GM12878 (cell line): ENCODE results near the gene SLMAP. TPM values are rescaled to one million over a fixed set of nuclear protein-coding genes. Genes with fewer than 3 reads are reported as not detected.

Experiments
- ATAC-seq: fragments of 200-7000 bp; cut with Tn5 transposase; 3 replicates; pipeline ENCODE4 v1.9.1; 2020; ENCODE audit warnings: mild to moderate bottlenecking, moderate library complexity
- BruUV-seq: library from RNA; stranded (reverse); fragments of 400-500 nt; replicated peaks from 2 replicates; lab custom pipeline; 2021; lab: Mats Ljungman, UMichigan
- CTCF ChIA-PET: fragments of 300-600 bp; sonication (Branson Sonifier 250); formaldehyde crosslinking; extraction: SDS; loops from one replicate; lab custom pipeline; 2021; ENCODE audit warnings: inconsistent platforms; lab: Yijun Ruan, JAX
- POLR2A ChIA-PET: fragments of 350-600 bp; formaldehyde crosslinking; extraction: SDS; loops from one replicate; lab custom pipeline; 2021; ENCODE audit warnings: inconsistent platforms; lab: Charles Lee
- RAD21 ChIA-PET: fragments of 300-600 bp; sonication (Branson Sonifier 250); formaldehyde crosslinking; loops from one replicate; lab custom pipeline; 2023; ENCODE audit warnings: antibody characterized with exemption; ENCODE audit not compliant: unreplicated experiment; lab: Charles Lee
- SMC1A ChIA-PET: fragments of 300-600 bp; sonication (Branson Sonifier 250); formaldehyde crosslinking; loops from one replicate; lab custom pipeline; 2023; ENCODE audit not compliant: unreplicated experiment, uncharacterized antibody; lab: Charles Lee
- DNase-seq: peaks from one replicate; pipeline ENCODE4 v3.0.0-alpha.2; 2011; ENCODE audit warnings: low read depth, low spot score
- FAIRE-seq: peaks from 3 replicates; lab custom pipeline; 2011; peaks lifted over from hg19 to GRCh38; lab: Jason Lieb, UNC
- H2AFZ ChIP-seq: 2 replicates; pipeline ENCODE4 v1.6.0; 2011; ENCODE audit warnings: low read depth, low read length, control low read depth; ENCODE audit not compliant: control insufficient read depth
- H3K27ac ChIP-seq: 2 replicates; pipeline ENCODE4 v1.5.1; 2011; ENCODE audit warnings: control low read depth; ENCODE audit not compliant: control insufficient read depth, insufficient read depth
- H3K27me3 ChIP-seq, 2 experiments: replicated peaks in 1 of 2; 2 replicates each; pipeline versions ENCODE4 v1.6.0 to v1.6.1; 2011; ENCODE audit warnings: low read length in 1 of 2; ENCODE audit not compliant: control insufficient read depth in 2 of 2, insufficient read depth in 2 of 2
- H3K36me3 ChIP-seq, 2 experiments: 2 replicates each; pipeline ENCODE4 v1.5.1; 2011; ENCODE audit warnings: low read length in 1 of 2; ENCODE audit not compliant: control insufficient read depth in 2 of 2, insufficient read depth in 2 of 2
- H3K4me1 ChIP-seq: 2 replicates; pipeline ENCODE4 v1.6.1; 2011; ENCODE audit warnings: mild to moderate bottlenecking, low read length, moderate library complexity, mixed read lengths; ENCODE audit not compliant: control insufficient read depth, insufficient read depth
- H3K4me2 ChIP-seq: 2 replicates; pipeline ENCODE4 v1.6.0; 2011; ENCODE audit warnings: control low read depth; ENCODE audit not compliant: control insufficient read depth, insufficient read depth
- H3K4me3 ChIP-seq: fragments of 200-600 bp; sonication (generic); 2 replicates; pipeline ENCODE4 v1.5.1; 2016
- H3K79me2 ChIP-seq: 2 replicates; pipeline ENCODE4 v1.6.0; 2011; ENCODE audit warnings: low read length; ENCODE audit not compliant: control insufficient read depth, insufficient read depth
- H3K9ac ChIP-seq: 2 replicates; pipeline ENCODE4 v1.8.0; 2011; ENCODE audit warnings: low read length, control low read depth, mixed read lengths; ENCODE audit not compliant: control insufficient read depth, insufficient read depth
- H3K9me3 ChIP-seq: replicated peaks from 3 replicates; pipeline ENCODE4 v1.5.1; 2011; ENCODE audit warnings: mild to moderate bottlenecking, low read length; ENCODE audit not compliant: control insufficient read depth, insufficient read depth
- H4K20me1 ChIP-seq: 2 replicates; pipeline ENCODE4 v1.6.0; 2011; ENCODE audit not compliant: control insufficient read depth, insufficient read depth
- CBX3 ChIP-seq: fragments of 200-600 bp; sonication (generic); IDR thresholded peaks from 2 replicates; pipeline ENCODE4 v1.6.1; 2016; ENCODE audit warnings: low read depth, borderline replicate concordance
- EED ChIP-seq: sonication (generic); IDR thresholded peaks from 2 replicates; pipeline ENCODE4 v1.6.1; 2016; ENCODE audit warnings: antibody characterized with exemption, low read depth
- ETV6 ChIP-seq, 2 experiments: fragments of 450-650 bp in 1 of 2; IDR thresholded peaks in 1 of 2; conservative IDR thresholded peaks in 1 of 2; 2 replicates each; pipeline ENCODE4 v1.6.1; 2014; ENCODE audit warnings: antibody characterized with exemption in 1 of 2, borderline replicate concordance in 1 of 2, low read depth in 1 of 2, mild to moderate bottlenecking in 1 of 2, moderate library complexity in 1 of 2
- IRF5 ChIP-seq: fragments of 450-650 bp; IDR thresholded peaks from 2 replicates; pipeline ENCODE4 v1.6.1; 2017; ENCODE audit warnings: borderline replicate concordance
- NBN ChIP-seq: fragments of 450-650 bp; IDR thresholded peaks from 2 replicates; pipeline ENCODE4 v1.6.1; 2016
- PAX8 ChIP-seq: fragments of 450-650 bp; IDR thresholded peaks from 2 replicates; pipeline ENCODE4 v1.6.1; 2017; ENCODE audit warnings: mild to moderate bottlenecking, moderate library complexity
- SPI1 ChIP-seq: IDR thresholded peaks from 2 replicates; pipeline ENCODE4 v1.6.1; 2011; ENCODE audit warnings: low read depth, mild to moderate bottlenecking, low read length, moderate library complexity, borderline replicate concordance; ENCODE audit not compliant: insufficient read depth
- YBX1 ChIP-seq: fragments of 450-650 bp; IDR thresholded peaks from 2 replicates; pipeline ENCODE4 v1.6.1; 2016; ENCODE audit warnings: antibody characterized with exemption
- ZNF274 ChIP-seq: IDR thresholded peaks from one replicate; pipeline ENCODE4 v1.8.0; 2011; ENCODE audit not compliant: insufficient read length, insufficient read depth
- ZNF592 ChIP-seq: fragments of 450-650 bp; IDR thresholded peaks from 2 replicates; pipeline ENCODE4 v1.6.1; 2017; ENCODE audit warnings: mild to moderate bottlenecking, moderate library complexity
- WGBS: methylation state at CpG from one replicate; pipeline ENCODE4 v1.1.6; 2016; ENCODE audit warnings: low lambda C conversion rate; ENCODE audit not compliant: insufficient replicate concordance, insufficient coverage; ENCODE audit errors: missing lambda C conversion rate; 5-methylcytosine and 5-hydroxymethylcytosine counted together
- in situ Hi-C: fragments of 300-500 bp; cut with MboI; formaldehyde crosslinking; loops from 9 replicates; pipeline ENCODE4 v1.14.3; 2018; ENCODE audit warnings: mixed read lengths
- intact Hi-C: fragments of 100-400 bp; cut with micrococcal nuclease; formaldehyde crosslinking; loops from one replicate; pipeline ENCODE4 v1.14.2; 2022; ENCODE audit not compliant: unreplicated experiment
- polyA plus RNA-seq, 11 experiments: library from polyadenylated mRNA; depleted of rRNA in 4 of 11; unstranded in 6 of 11; stranded (reverse) in 5 of 11; fragments of >200 nt; fragmentation: Nextera tagmentation in 4 of 11; fragmentation: Illumina TruSeq in 1 of 11; extraction: Ambion mirVana in 4 of 11; extraction: Trizol in 1 of 11; gene quantifications; 1 replicate in 1 of 11; 2 replicates in 10 of 11; pipeline versions ENCODE4 v1.2.1 to v1.2.3, GENCODE V29; 2011 to 2016; ENCODE audit warnings: inconsistent platforms in 2 of 11, missing spikeins in 2 of 11, low read depth in 1 of 11
- total RNA-seq, 4 experiments: library from RNA; depleted of rRNA in 3 of 4; stranded (reverse); fragments of >200 nt in 3 of 4; fragmentation: Illumina TruSeq in 1 of 4; extraction: Trizol in 1 of 4; gene quantifications; 2 replicates each; pipeline versions ENCODE4 v1.2.1 to v1.2.3, GENCODE V29; 2013 to 2021
- TF ChIP-seq, protein P1 (sequence below): fragments of 450-650 bp; IDR thresholded peaks from 2 replicates; pipeline ENCODE4 v1.6.1; 2017; ENCODE audit warnings: antibody characterized with exemption, mild to moderate bottlenecking, moderate library complexity
- TF ChIP-seq, protein P2 (sequence below): IDR thresholded peaks from 2 replicates; pipeline ENCODE4 v1.6.1; 2011; ENCODE audit warnings: borderline replicate concordance, low read depth, mild to moderate bottlenecking, moderate library complexity, low read length; ENCODE audit not compliant: insufficient read depth, poor library complexity, severe bottlenecking

The SLMAP gene
- total and polyA plus RNA-seq, 10 of the 15 experiments (the other 5 are each of a cell fraction or from before 2014, with no cell fraction given): 8.3 to 43.8 (median 26.4) TPM

DNA sequence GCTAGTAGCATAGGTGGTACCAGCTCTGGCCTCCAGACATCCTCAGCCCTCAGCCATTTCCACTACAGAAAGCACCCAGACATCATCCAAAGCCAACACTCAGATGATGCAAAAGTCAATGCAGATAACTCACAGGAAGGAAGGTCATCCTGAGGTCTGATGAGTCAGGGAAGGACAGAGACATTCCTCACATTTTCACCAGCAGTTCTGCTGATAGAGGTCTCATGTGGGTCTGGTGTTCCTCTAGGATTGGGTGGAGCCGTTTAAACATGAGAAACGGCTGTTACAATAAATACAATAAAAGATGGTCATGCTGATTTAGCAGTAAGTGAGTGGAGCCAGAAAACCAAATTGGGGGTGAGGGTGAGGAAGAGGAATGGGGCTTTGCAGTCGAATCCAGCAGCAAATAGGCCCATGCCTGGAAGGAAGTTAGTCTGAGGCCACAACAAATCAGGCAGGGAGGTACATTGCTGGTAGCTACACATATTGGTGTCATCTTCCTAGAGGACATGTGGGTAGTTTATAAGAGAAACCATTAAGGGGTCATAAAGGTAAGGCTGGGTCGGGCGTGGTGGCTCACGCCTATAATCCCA is 218.8 kb downstream of the SLMAP start (continued):
- TF ChIP-seq IRF5 (no peak), SPI1 (no peak), EED (no peak), NBN (no peak)

- 17% methylated on average over 4 of the region's 4 CpGs for WGBS
- TF ChIP-seq YBX1 (no peak), CBX3 (no peak), ETV6 (conservative IDR thresholded peaks at IDR 0.05 in 1 of 2, IDR thresholded peaks at IDR 0.05 in 1 of 2; ENCODE audit: borderline replicate concordance in 1 of 2, low read depth in 1 of 2) (no peak), ZNF274 (no peak), PAX8 (no peak), ZNF592 (no peak)
- TF ChIP-seq, protein P1, sequence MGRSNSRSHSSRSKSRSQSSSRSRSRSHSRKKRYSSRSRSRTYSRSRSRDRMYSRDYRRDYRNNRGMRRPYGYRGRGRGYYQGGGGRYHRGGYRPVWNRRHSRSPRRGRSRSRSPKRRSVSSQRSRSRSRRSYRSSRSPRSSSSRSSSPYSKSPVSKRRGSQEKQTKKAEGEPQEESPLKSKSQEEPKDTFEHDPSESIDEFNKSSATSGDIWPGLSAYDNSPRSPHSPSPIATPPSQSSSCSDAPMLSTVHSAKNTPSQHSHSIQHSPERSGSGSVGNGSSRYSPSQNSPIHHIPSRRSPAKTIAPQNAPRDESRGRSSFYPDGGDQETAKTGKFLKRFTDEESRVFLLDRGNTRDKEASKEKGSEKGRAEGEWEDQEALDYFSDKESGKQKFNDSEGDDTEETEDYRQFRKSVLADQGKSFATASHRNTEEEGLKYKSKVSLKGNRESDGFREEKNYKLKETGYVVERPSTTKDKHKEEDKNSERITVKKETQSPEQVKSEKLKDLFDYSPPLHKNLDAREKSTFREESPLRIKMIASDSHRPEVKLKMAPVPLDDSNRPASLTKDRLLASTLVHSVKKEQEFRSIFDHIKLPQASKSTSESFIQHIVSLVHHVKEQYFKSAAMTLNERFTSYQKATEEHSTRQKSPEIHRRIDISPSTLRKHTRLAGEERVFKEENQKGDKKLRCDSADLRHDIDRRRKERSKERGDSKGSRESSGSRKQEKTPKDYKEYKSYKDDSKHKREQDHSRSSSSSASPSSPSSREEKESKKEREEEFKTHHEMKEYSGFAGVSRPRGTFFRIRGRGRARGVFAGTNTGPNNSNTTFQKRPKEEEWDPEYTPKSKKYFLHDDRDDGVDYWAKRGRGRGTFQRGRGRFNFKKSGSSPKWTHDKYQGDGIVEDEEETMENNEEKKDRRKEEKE: no peak
- TF ChIP-seq, protein P2, sequence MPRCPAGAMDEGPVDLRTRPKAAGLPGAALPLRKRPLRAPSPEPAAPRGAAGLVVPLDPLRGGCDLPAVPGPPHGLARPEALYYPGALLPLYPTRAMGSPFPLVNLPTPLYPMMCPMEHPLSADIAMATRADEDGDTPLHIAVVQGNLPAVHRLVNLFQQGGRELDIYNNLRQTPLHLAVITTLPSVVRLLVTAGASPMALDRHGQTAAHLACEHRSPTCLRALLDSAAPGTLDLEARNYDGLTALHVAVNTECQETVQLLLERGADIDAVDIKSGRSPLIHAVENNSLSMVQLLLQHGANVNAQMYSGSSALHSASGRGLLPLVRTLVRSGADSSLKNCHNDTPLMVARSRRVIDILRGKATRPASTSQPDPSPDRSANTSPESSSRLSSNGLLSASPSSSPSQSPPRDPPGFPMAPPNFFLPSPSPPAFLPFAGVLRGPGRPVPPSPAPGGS: no peak
These were observed 221.7 kb downstream of the SLMAP start for GRCh38 chr3:57977818-57978235.

More at GRCh38 chr3:57977818-57978235, 221.7 kb downstream of the SLMAP start:
- Histone ChIP-seq H3K79me2 (no peaks in the 10 kb centered on the region), H3K4me3 (no peak overlapping the region), H2AFZ (no peak overlapping the region), H3K9ac (no peak overlapping the region), H3K27ac (no peak overlapping the region), H3K4me2 (no peak overlapping the region), H4K20me1 (no peaks in the 10 kb centered on the region), H3K4me1 (peaks cover 17% of the 10 kb centered on the region), H3K36me3 (no peaks in the 10 kb centered on the region), H3K27me3 (no peaks in the 10 kb centered on the region), H3K9me3 (no peaks in the 10 kb centered on the region)
- ChIA-PET CTCF (interaction anchor here (1.4 to 2.0 kb wide), 2 partner anchors 16 to 199 kb away, joined by 3 to 10 read pairs; no protein-coding TSS in a partner anchor), POLR2A (interaction anchor here (0.6 to 1.0 kb wide), 2 partner anchors 35 to 486 kb away, joined by 3 to 5 read pairs; no protein-coding TSS in a partner anchor), RAD21 (interaction anchor here (1.5 kb wide), 1 partner anchor 16 kb away, joined by 5 read pairs; no protein-coding TSS in a partner anchor), SMC1A (interaction anchor here (1.3 kb wide), 1 partner anchor 23 kb away, joined by 4 read pairs; no protein-coding TSS in a partner anchor)
- intact Hi-C loops: no loop called here
- FAIRE-seq: no peak
- no peak for DNase-seq
- peak; percentile 67 for ATAC-seq
- BruUV-seq: no TSS peak
- in situ Hi-C loops: no loop called here
